HepG2 (cell line): ENCODE data around the gene CDH13. TPM values are rescaled to one million over a fixed set of nuclear protein-coding genes. Genes with fewer than 3 reads are reported as not detected.
A peak's percentile ranks its signal among the peaks of the same experiment; 100 is the strongest.

Experiments
- ATAC-seq: fragments of 200-7000 bp; cut with Tn5 transposase; 3 replicates; pipeline ENCODE4 v1.9.1; 2020; ENCODE audit warnings: mild to moderate bottlenecking, moderate library complexity
- BruUV-seq: library from RNA; stranded (reverse); fragments of 400-500 nt; replicated peaks from 2 replicates; lab custom pipeline; 2021; lab: Mats Ljungman, UMichigan
- CTCF ChIA-PET: fragments of 300-600 bp; formaldehyde crosslinking; extraction: SDS; loops from one replicate; lab custom pipeline; 2021; ENCODE audit warnings: low total read pairs, inconsistent platforms, low intra/inter-chr PET ratio; lab: Yijun Ruan, JAX
- POLR2A ChIA-PET: fragments of 350-600 bp; sonication (Branson Sonifier 250); formaldehyde crosslinking; loops from one replicate; lab custom pipeline; 2020; ENCODE audit warnings: antibody characterized with exemption, inconsistent platforms; lab: Yijun Ruan, JAX
- DNase-seq: peaks from one replicate; pipeline ENCODE4 v3.0.0-alpha.2; 2015; ENCODE audit warnings: low spot score
- FAIRE-seq: peaks from 3 replicates; lab custom pipeline; 2011; peaks lifted over from hg19 to GRCh38; lab: Jason Lieb, UNC
- H2AFZ ChIP-seq: one replicate; pipeline ENCODE4 v1.6.1; 2011; ENCODE audit warnings: low read length, inconsistent platforms
- H3K27ac ChIP-seq: fragments of 300-600 bp; 3 replicates; pipeline ENCODE4 v1.8.0; 2011; ENCODE audit warnings: mixed run types, mild to moderate bottlenecking, mixed read lengths, low read length, inconsistent platforms; ENCODE audit not compliant: insufficient read depth; ENCODE audit errors: extremely low read length
- H3K27me3 ChIP-seq, 2 experiments: fragments of 200-600 bp in 1 of 2; 2 replicates in 1 of 2; 3 replicates in 1 of 2; pipeline versions ENCODE4 v1.6.0 to v1.8.0; 2011; ENCODE audit warnings: low read length in 2 of 2, mild to moderate bottlenecking in 2 of 2, moderate library complexity in 2 of 2, inconsistent platforms in 1 of 2; ENCODE audit not compliant: insufficient read depth in 2 of 2, control insufficient read depth in 1 of 2
- H3K36me3 ChIP-seq, 2 experiments: fragments of 200-600 bp in 1 of 2; replicated peaks in 1 of 2; 2 replicates in 1 of 2; 3 replicates in 1 of 2; pipeline versions ENCODE4 v1.5.1 to v1.8.0; 2011; ENCODE audit warnings: low read length in 2 of 2, inconsistent platforms in 1 of 2; ENCODE audit not compliant: insufficient read depth in 2 of 2, control insufficient read depth in 1 of 2
- H3K4me1 ChIP-seq: 2 replicates; pipeline ENCODE4 v1.5.1; 2012; ENCODE audit warnings: low read length, inconsistent platforms; ENCODE audit not compliant: insufficient read depth
- H3K4me2 ChIP-seq: 2 replicates; pipeline ENCODE4 v1.6.0; 2011; ENCODE audit warnings: low read depth, low read length, inconsistent platforms
- H3K4me3 ChIP-seq, 3 experiments: fragments of 200-600 bp in 1 of 3; sonication (generic), shearing (Covaris generic) in 1 of 3; replicated peaks in 1 of 3; 2 replicates each; pipeline ENCODE4 v1.5.1; 2011 to 2016; ENCODE audit warnings: low read length in 3 of 3, inconsistent platforms in 2 of 3, low read depth in 2 of 3, mild to moderate bottlenecking in 2 of 3, control low read depth in 1 of 3, mixed read lengths in 1 of 3; ENCODE audit not compliant: insufficient read depth in 1 of 3
- H3K79me2 ChIP-seq: one replicate; pipeline ENCODE4 v1.6.1; 2011; ENCODE audit warnings: low read length, inconsistent platforms; ENCODE audit not compliant: insufficient read depth
- H3K9ac ChIP-seq: 2 replicates; pipeline ENCODE4 v1.6.0; 2011; ENCODE audit warnings: mild to moderate bottlenecking, low read depth, low read length, inconsistent platforms; ENCODE audit not compliant: insufficient read depth
- H3K9me3 ChIP-seq: 2 replicates; pipeline ENCODE4 v1.5.1; 2012; ENCODE audit warnings: mild to moderate bottlenecking, low read length
- H4K20me1 ChIP-seq: 2 replicates; pipeline ENCODE4 v1.6.0; 2011; ENCODE audit warnings: inconsistent platforms, mild to moderate bottlenecking, low read length, moderate library complexity; ENCODE audit not compliant: insufficient read depth
- ADNP ChIP-seq: sonication (generic); formaldehyde crosslinking; IDR thresholded peaks from 2 replicates; pipeline ENCODE4 v1.4.0; 2020; ENCODE audit warnings: missing genetic modification reagents
- BORCS8-MEF2B ChIP-seq: sonication (generic); formaldehyde crosslinking; IDR thresholded peaks from 2 replicates; pipeline ENCODE4 v1.8.0; 2022; ENCODE audit warnings: mild to moderate bottlenecking, missing genetic modification reagents
- FLYWCH1 ChIP-seq: sonication (generic); formaldehyde crosslinking; IDR thresholded peaks from 2 replicates; pipeline ENCODE4 v1.8.1; 2023; ENCODE audit warnings: mild to moderate bottlenecking, missing genetic modification reagents
- HHEX ChIP-seq: IDR thresholded peaks from 2 replicates; pipeline ENCODE4 v1.6.1; 2016; ENCODE audit warnings: control low read depth
- KAT2B ChIP-seq: fragments of 150-350 bp; IDR thresholded peaks from 2 replicates; pipeline ENCODE4 v1.6.1; 2014; ENCODE audit warnings: low read depth, low read length, borderline replicate concordance
- KMT2A ChIP-seq: sonication (generic); formaldehyde crosslinking; IDR thresholded peaks from 2 replicates; pipeline ENCODE4 v1.4.0; 2020; ENCODE audit warnings: missing genetic modification reagents
- MAFK ChIP-seq, 2 experiments: IDR thresholded peaks in 1 of 2; conservative IDR thresholded peaks in 1 of 2; 2 replicates each; pipeline ENCODE4 v1.6.1; 2011; ENCODE audit warnings: improper control_type of control experiment in 2 of 2, low read length in 2 of 2
- MATR3 ChIP-seq: sonication (generic); formaldehyde crosslinking; IDR thresholded peaks from 2 replicates; pipeline ENCODE4 v1.4.0; 2020; ENCODE audit warnings: missing genetic modification reagents
- MYNN ChIP-seq: sonication (generic); formaldehyde crosslinking; IDR thresholded peaks from 2 replicates; pipeline ENCODE4 v1.4.0; 2020; ENCODE audit warnings: mild to moderate bottlenecking, low read depth, missing genetic modification reagents
- PBX3 ChIP-seq: sonication (generic); formaldehyde crosslinking; IDR thresholded peaks from 2 replicates; pipeline ENCODE4 v1.8.1; 2023; ENCODE audit warnings: missing genetic modification reagents, inconsistent platforms, borderline replicate concordance
- THAP9 ChIP-seq: sonication (generic); formaldehyde crosslinking; IDR thresholded peaks from 2 replicates; pipeline ENCODE4; 2020; ENCODE audit warnings: missing genetic modification reagents, mild to moderate bottlenecking, borderline replicate concordance
- ZFP62 ChIP-seq: sonication (generic); formaldehyde crosslinking; IDR thresholded peaks from 2 replicates; pipeline ENCODE4 v1.4.0; 2020; ENCODE audit warnings: missing genetic modification reagents
- ZFY ChIP-seq: sonication (generic); formaldehyde crosslinking; IDR thresholded peaks from 2 replicates; pipeline ENCODE4 v1.4.0; 2020; ENCODE audit warnings: missing genetic modification reagents
- ZNF24 ChIP-seq: fragments of 450-650 bp; IDR thresholded peaks from 2 replicates; pipeline ENCODE4 v1.6.1; 2017; ENCODE audit warnings: antibody characterized with exemption, mild to moderate bottlenecking
- ZNF644 ChIP-seq: IDR thresholded peaks from 2 replicates; pipeline ENCODE4 v1.6.1; 2016; ENCODE audit warnings: low read depth
- ZZZ3 ChIP-seq: sonication (generic); formaldehyde crosslinking; IDR thresholded peaks from 2 replicates; pipeline ENCODE4 v1.4.0; 2020; ENCODE audit warnings: missing genetic modification reagents, mild to moderate bottlenecking, borderline replicate concordance
- WGBS: methylation state at CpG from one replicate; pipeline ENCODE4 v1.1.6; 2017; ENCODE audit warnings: low lambda C conversion rate; 5-methylcytosine and 5-hydroxymethylcytosine counted together
- in situ Hi-C: cut with HindIII; loops from 2 replicates; pipeline ENCODE4 v1.10.0; 2017; ENCODE audit warnings: low pct_unique_long_range_greater_than_20kb; ENCODE audit not compliant: extremely low pct_ligation_motif_present
- intact Hi-C: fragments of 100-400 bp; cut with micrococcal nuclease; formaldehyde crosslinking; loops from one replicate; pipeline ENCODE4 v1.10.0; 2022; ENCODE audit not compliant: unreplicated experiment
- polyA plus RNA-seq, 8 experiments: library from polyadenylated mRNA; depleted of rRNA in 3 of 8; stranded (reverse) in 7 of 8; unstranded in 1 of 8; fragments of >200 nt; fragmentation: Illumina TruSeq in 4 of 8; extraction: Trizol in 4 of 8; gene quantifications; 2 replicates each; pipeline versions ENCODE4 v1.2.1 to v1.2.3, GENCODE V29; 2011 to 2016; ENCODE audit warnings: low read depth in 4 of 8, missing spikeins in 1 of 8, mixed read lengths in 1 of 8; ENCODE audit not compliant: insufficient read depth in 1 of 8
- total RNA-seq, 5 experiments: library from RNA; depleted of rRNA; stranded (reverse); fragments of >200 nt; fragmentation: Illumina TruSeq; extraction: Trizol; gene quantifications; 2 replicates each; pipeline ENCODE4 v1.2.3, GENCODE V29; 2016; ENCODE audit warnings: low read depth in 1 of 5

Gene CDH13
- total and polyA plus RNA-seq, 2 of the 13 experiments (the other 11 are each of a cell fraction or from before 2014, with no cell fraction given): not detected

GRCh38 chr16:83336603-83337002, 709.8 kb downstream of the CDH13 start:
- Histone ChIP-seq H3K27ac (no peak overlapping the region), H3K4me1 (no peaks in the 10 kb centered on the region), H4K20me1 (no peaks in the 10 kb centered on the region), H3K79me2 (no peaks in the 10 kb centered on the region), H3K36me3 (no peaks in the 10 kb centered on the region), H3K27me3 (no peaks in the 10 kb centered on the region; a peak in 1 of 5 replicates), H3K4me3 (no peak overlapping the region), H3K9ac (no peak overlapping the region), H3K9me3 (no peaks in the 10 kb centered on the region), H3K4me2 (no peak overlapping the region), H2AFZ (no peak overlapping the region)
- ATAC-seq (no peak), FAIRE-seq (no peak), DNase-seq (no peak)
- BruUV-seq: no TSS peak
- intact Hi-C loops: no loop called here
- ChIA-PET POLR2A (no interaction called here), CTCF (no interaction called here)
- in situ Hi-C loops: no loop called here
- WGBS: 16% methylated on average over 3 of the region's 3 CpGs
- TF ChIP-seq MAFK (conservative IDR thresholded peaks at IDR 0.05 in 1 of 2, IDR thresholded peaks at IDR 0.05 in 1 of 2; ENCODE audit: low read length in 2 of 2): peak in 1 of 2 experiments; percentile 30; a peak in 2 of 4 replicates
- TF ChIP-seq ZNF24: no peak

- H3K36me3 ChIP-seq: no peaks in the 10 kb centered on the region
- FAIRE-seq: no peak
- no peak overlapping the region for H3K27ac ChIP-seq
- H3K79me2 ChIP-seq: no peaks in the 10 kb centered on the region
- no TSS peak for BruUV-seq
- H2AFZ ChIP-seq: no peak overlapping the region
- H4K20me1 ChIP-seq: no peaks in the 10 kb centered on the region
- no peaks in the 10 kb centered on the region; a peak in 1 of 5 replicates for H3K27me3 ChIP-seq
- POLR2A ChIA-PET: no interaction called here
- no peaks in the 10 kb centered on the region for H3K9me3 ChIP-seq
- H3K4me2 ChIP-seq: no peak overlapping the region
- no peak overlapping the region for H3K9ac ChIP-seq
- CTCF ChIA-PET: no interaction called here
- TF ChIP-seq MATR3 (no peak), THAP9 (CRISPR knock-in tag) (no peak), ZFY (no peak), KMT2A (CRISPR knock-in tag) (no peak), FLYWCH1 (no peak), MYNN (CRISPR knock-in tag) (no peak), KAT2B (no peak), ZZZ3 (CRISPR knock-in tag) (no peak), HHEX (CRISPR knock-in tag) (no peak), ZNF644 (CRISPR knock-in tag) (no peak), BORCS8-MEF2B (CRISPR knock-in tag) (no peak), ADNP (CRISPR knock-in tag) (no peak), PBX3 (CRISPR knock-in tag) (no peak), ZFP62 (CRISPR knock-in tag) (no peak)
- WGBS: 12% methylated on average over 3 of the region's 3 CpGs
- H3K4me1 ChIP-seq: no peaks in the 10 kb centered on the region
- in situ Hi-C loops: no loop called here
- no peak for ATAC-seq
- DNase-seq: no peak
- intact Hi-C loops: no loop called here
- H3K4me3 ChIP-seq: no peak overlapping the region
These were observed 711.4 kb downstream of the CDH13 start for GRCh38 chr16:83338138-83338537.
